Epithelial cell of proximal tubule (primary cell): ENCODE data around the gene CHD5. TPM values are rescaled to one million over a fixed set of nuclear protein-coding genes. Genes with fewer than 3 reads are reported as not detected.

Experiments used
- DNase-seq: peaks from one replicate; pipeline ENCODE4 v3.0.0-alpha.2; 2011; ENCODE audit warnings: low read depth
- H3K4me3 ChIP-seq: 2 replicates; pipeline ENCODE4 v1.5.1; 2011; ENCODE audit warnings: low read depth, mild to moderate bottlenecking, low read length
- total RNA-seq: library from RNA; depleted of rRNA; stranded (reverse); fragments of >200 nt; gene quantifications from 2 replicates; pipeline ENCODE4 v1.2.3, GENCODE V29; 2015
- TF ChIP-seq, protein P1 (sequence below): conservative IDR thresholded peaks from 2 replicates; pipeline ENCODE4 v1.5.1; 2012; ENCODE audit warnings: low read depth, mild to moderate bottlenecking, low read length

The CHD5 gene
- total RNA-seq, 1 donor from 2014 or later, result under 0.01 TPM

DNA sequence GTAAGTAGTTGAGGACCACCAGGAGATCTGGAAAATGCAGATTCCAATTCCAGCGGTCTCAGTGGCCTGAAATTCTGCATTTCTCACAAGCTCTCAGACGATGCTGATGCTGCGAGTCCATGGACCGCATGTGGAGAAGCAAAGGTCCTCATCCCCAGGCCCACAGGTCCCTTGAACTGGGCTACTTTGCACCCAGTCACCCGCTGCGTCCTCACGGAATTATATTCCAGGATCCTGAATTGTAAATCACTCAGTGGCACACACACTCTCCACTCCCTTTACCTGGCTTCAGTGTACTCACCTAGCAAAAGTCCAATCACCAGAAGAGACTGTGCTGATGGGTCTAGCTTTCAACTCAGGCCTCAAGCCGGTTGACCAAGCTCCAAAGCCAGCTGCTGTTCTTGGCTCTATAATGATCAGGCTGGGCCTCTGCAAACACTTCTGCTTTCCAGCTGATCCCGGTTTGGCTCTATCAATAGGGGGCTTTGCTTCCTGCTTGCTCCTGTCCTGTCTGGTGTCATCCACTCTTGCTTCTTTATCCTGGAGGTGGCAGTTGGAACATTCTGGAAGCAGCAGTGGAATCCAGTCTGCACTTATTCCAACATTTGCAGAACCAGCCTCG lies 20.2 kb upstream of the CHD5 start:
- H3K4me3 ChIP-seq, result peak overlapping the region; percentile 78
- no peak for DNase-seq
- TF ChIP-seq, protein P1, sequence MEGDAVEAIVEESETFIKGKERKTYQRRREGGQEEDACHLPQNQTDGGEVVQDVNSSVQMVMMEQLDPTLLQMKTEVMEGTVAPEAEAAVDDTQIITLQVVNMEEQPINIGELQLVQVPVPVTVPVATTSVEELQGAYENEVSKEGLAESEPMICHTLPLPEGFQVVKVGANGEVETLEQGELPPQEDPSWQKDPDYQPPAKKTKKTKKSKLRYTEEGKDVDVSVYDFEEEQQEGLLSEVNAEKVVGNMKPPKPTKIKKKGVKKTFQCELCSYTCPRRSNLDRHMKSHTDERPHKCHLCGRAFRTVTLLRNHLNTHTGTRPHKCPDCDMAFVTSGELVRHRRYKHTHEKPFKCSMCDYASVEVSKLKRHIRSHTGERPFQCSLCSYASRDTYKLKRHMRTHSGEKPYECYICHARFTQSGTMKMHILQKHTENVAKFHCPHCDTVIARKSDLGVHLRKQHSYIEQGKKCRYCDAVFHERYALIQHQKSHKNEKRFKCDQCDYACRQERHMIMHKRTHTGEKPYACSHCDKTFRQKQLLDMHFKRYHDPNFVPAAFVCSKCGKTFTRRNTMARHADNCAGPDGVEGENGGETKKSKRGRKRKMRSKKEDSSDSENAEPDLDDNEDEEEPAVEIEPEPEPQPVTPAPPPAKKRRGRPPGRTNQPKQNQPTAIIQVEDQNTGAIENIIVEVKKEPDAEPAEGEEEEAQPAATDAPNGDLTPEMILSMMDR, result no peak

DNA sequence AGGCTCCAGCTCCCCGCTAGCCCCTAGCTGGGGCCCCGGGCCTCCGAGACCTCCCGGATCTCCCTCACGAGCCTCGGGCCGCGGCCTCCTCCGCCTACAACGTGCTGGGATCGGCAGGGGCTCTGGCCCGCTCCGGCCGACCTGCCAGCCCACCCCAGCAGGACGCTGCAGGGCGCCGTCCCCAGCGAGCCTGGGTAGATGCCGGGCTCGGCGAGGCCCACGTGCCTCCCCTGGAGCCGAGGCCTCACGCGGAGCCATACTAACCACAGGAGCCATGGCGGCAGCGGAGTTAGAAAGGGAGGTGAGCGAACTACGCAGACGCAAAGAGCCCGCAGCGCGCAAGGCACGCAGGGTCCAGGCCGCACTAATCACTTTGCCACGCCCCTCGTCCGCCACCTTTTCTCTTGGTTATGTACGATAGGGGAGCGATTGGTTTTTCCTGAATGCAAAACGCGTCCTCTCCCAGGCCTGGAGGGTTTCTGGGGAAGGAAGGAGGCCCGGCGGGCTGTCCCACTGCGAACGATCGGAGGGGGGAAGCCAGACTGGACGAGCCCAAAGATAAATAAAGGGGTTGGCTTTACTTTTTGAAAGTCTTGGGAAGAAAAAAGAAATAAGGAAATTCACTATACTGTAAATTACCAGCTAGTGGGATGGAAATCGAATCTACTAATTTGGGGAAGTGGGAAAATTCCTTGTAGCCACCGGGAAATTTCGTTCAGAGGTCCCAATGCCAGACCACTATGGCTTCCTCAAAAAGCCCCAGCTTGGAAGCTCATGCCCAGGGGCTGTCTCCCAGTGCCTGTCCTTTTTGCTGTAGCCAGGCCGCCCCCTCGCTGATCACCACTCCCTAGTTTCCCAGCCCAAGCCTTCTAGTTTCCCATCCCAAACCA lies 19.4 kb upstream of the CHD5 start, which contains the start of gene RPL22:
TSS of gene RPL22 (minus strand) at position 298 of the 890 bp plus-strand sequence. CDS start at position 276, 22 bp downstream.
- TF ChIP-seq, protein P1, result no peak
- DNase-seq, result peak; percentile 91
- peak within 1 kb of the TSS; percentile 78 for H3K4me3 ChIP-seq

DNA sequence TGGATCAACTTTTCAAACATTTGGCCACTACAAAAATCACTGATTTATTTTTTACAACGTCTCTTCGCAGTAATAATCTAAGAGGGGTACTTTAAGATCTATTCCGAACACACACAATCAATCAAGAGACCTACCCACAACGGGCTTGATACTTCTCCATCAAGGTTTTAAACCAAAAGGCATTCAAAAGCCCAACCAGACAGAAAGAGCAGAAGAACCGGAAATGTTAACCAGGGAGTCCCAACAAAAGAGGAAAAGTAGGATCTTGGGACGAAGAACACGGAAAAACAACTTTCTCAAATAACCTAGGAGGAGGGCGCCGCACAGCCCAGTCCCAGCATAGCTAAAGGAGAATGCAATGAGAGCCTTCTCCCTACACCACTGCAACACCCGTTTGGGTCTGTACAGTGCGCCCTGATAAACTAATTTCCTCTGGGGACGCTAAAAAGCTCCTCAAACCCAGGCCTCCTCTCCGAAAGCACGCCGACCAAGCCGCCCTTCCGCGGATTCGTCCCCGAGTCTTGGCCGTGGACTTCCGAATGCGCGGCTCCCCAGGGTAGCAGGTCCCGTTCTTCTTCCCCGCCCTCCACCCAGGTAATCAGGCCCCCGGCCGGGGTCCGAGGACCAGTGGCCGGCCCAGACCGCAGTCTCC lies 18.7 kb upstream of the CHD5 start:
- H3K4me3 ChIP-seq, result peak overlapping the region; percentile 78
- TF ChIP-seq, protein P1, result no peak
- DNase-seq, result no peak

- DNase-seq, result no peak
- H3K4me3 ChIP-seq, result peak overlapping the region; percentile 78
- TF ChIP-seq, protein P1, result no peak
Measured at GRCh38 chr1:6197746-6198427, 17.8 kb upstream of the CHD5 start.

GRCh38 chr1:6191968-6192367 lies 11.8 kb upstream of the CHD5 start:
- H3K4me3 ChIP-seq, result no peak overlapping the region
- TF ChIP-seq, protein P1, result no peak
- DNase-seq, result no peak

GRCh38 chr1:6188466-6188865 lies 8.3 kb upstream of the CHD5 start:
- DNase-seq, result no peak
- TF ChIP-seq, protein P1, result no peak
- H3K4me3 ChIP-seq, result no peak overlapping the region
